ENCODE measurements around the gene SP2.

- no peak for TF ChIP-seq EZH2 (IDR thresholded peaks at IDR 0.05; ENCODE audit: low read length, unreplicated experiment)
- TF ChIP-seq, protein P1, sequence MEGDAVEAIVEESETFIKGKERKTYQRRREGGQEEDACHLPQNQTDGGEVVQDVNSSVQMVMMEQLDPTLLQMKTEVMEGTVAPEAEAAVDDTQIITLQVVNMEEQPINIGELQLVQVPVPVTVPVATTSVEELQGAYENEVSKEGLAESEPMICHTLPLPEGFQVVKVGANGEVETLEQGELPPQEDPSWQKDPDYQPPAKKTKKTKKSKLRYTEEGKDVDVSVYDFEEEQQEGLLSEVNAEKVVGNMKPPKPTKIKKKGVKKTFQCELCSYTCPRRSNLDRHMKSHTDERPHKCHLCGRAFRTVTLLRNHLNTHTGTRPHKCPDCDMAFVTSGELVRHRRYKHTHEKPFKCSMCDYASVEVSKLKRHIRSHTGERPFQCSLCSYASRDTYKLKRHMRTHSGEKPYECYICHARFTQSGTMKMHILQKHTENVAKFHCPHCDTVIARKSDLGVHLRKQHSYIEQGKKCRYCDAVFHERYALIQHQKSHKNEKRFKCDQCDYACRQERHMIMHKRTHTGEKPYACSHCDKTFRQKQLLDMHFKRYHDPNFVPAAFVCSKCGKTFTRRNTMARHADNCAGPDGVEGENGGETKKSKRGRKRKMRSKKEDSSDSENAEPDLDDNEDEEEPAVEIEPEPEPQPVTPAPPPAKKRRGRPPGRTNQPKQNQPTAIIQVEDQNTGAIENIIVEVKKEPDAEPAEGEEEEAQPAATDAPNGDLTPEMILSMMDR (conservative IDR thresholded peaks at IDR 0.05; ENCODE audit: low read depth, low read length): no peak
Measured at GRCh38 chr17:47948706-47949196, 52.7 kb downstream of the SP2 start.
